ENCODE data around the gene CIB1.
"Not testable (repeated sequence)": the region's sequence is repeated elsewhere in the genome, so short reads cannot be mapped to it uniquely, and the experiment has no call there.

Gene CIB1

GRCh38 chr15:90191794-90192509, 41.8 kb downstream of the CIB1 start:
- peak in 1 of 2 donors; percentile 2 for DNase-seq

DNA sequence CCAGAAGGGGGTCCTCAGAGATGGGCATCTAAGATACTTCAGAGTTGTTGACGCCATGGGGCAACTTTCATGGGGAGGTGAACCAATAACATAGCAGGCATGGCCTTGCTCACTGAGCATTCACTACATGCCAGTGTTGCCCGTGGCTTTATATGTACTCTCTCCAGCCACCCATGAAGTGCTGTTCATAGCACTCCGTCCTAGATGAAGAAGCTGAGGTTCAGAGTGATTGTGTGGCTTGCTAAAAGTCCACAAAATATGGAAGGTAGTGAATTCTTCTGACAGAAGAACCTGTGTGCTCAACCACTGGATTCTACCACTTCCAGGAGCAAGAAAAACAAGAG, 42.4 kb downstream of the CIB1 start:
- no peak for DNase-seq

DNA sequence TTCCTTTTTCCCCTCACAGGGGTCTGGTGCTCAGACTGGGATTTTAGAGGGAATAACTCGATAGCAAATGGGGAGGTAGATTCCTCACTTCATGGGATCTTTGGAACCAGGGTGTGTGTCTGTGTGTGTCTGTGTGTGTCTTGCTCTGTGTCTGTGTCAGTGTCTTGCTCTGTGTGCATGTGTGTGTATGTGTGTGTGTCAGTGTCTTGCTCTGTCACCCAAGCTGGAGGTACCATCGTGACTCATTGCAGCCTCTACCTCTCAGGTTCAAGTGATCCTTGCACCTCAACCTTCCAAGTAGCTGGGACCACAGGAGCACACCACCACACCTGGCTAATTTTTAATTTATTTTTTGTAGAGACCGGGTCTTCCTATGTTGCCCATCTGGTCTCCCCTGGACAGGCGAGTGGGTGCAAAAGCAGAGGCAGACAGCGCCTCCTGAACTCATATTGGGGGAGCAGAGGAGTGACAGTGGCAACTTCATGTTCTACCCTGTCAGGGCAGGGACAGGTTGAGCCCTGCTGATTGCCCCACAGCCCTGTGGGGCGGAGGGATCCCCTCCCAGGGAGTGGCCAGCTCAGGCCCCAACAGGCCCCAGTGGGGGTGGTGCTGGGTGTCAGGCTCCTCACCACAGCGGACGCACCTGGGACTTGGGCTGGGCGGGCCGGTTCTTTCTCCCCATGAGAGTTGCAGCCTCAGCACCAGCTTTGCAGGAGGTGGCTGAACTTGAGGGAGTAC, 43.0 kb downstream of the CIB1 start:
- DNase-seq: no peak

GRCh38 chr15:90189781-90190467, 43.8 kb downstream of the CIB1 start:
- no peak for DNase-seq

DNA sequence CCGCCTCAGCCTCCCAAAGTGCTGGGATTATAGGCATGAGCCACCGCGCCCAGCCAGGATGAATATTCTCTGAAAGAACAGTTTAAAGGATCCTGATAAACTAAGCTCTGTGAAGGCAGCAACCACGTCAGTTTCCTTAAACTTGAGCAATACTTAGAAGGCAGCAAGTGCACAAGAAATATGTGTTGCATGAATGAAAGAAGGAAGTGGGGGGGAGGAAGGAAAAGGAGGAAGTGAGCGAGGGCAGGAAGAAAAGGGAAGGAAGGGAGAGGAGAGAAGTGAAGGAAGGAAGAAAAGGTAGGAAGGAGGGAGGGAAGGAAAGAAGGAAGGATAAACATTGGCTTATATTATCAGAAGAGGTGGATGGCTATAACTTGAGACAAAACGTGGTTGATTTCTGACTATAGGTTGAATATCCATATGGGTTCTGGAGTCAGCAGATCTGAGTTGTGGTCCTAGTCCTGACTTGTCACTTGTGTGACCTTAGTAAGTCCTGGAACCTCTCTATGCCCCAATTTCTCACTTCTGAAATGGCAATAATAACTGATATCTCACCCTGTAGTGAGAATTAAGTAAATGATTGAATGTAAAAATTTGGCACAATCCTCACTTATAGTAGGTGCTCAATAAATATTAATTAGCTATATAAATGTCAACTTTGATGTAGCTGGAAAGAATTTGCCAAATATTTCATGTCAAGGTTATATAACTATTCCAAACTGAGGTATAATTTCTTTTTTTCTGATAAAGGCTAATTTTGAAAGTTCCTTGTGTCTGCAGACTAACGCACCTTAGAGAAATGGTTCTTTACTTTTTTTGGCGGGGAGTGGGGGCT, 44.6 kb downstream of the CIB1 start:
- DNase-seq: peak in 1 of 2 donors; percentile 4

DNA sequence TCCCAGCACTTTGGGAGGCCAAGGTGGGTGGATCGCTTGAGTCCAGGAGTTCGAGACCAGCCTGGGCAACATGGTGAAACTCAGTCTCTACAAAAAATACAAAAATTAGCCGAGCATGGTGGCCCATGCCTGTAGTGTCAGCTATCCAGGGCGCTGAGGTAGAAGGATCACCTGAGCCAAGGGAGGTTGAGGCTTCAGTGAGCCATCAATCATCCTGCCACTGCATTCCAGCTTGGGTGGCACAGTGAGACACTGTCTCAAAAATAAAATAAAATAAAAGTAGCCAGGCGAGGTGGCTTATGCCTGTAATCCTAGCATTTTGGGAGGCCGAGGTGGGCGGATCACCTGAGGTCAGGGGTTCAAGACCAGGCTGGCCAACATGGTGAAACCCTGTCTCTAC, 45.7 kb downstream of the CIB1 start:
- DNase-seq: not testable (repeated sequence)

DNA sequence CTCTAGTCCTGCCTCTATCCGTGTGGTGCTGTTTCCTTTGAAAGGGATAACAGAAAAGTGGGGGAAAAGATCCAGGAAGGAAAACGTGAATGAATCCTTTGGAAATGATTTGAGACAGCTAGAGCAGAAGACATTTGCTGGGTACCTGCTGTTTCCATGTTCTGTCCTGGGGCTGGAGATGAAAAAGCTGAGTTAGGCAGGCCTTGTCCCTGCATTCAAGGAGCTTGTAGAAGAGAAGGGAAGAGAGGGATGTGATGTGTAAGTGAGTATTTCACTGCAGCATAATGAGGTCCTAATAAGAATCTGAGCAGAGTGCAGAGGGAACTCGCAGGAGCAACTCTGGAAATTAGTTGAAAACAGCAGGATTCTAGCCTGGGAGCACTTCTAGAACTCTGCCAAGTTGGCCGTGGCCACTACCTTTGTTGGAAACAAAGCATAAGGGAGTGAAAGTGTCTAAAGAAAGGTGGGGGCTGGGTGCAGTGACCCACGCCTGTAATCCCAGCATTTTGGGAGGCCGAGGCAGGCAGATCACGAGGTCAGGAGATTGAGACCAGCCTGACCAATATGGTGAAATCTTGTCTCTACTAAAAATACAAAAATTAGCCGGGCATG, 46.4 kb downstream of the CIB1 start:
- DNase-seq: no peak

DNA sequence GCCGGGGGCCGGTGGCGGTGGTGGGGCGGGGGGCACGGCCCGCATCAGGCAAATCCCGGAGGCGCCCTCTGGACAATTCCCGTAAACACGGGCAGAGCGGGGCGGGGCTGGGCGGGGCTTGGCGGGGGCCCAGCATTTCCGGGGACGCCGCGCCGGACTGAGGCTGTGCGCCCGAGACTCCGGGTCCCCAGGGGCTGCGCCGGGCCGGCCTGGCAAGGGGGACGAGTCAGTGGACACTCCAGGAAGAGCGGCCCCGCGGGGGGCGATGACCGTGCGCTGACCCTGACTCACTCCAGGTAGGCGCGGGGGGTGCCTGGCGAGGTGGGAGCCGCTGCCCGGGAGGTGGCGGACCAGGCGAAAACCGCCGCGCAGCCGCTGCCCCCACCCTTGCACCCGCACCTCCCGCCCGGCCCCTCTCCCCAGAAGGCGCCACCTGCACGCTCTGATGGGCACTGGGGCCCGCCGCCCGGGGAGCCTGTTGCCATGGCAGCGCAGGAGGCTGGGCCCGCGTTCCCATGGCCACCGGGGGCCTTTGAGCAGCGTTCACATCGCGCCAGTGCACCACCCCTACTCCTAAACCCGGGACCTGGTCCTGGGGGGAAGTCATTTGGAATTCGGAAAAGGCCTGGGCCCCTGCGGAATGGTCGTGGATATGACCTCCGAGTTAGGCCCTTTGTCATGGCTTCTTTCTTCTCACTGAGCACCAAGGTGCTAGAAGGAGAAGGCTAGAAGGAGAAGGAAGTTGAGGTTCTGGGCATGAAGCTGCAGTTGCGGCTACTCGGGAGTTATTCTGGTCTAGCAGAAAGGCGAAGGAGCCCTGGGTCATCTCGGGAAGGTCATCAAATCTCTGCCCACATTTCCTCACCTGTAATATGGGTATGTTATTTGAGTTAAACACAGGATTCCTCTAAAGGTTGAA, 48.7 kb downstream of the CIB1 start:
- DNase-seq: peak in 1 of 2 donors; percentile 58

DNA sequence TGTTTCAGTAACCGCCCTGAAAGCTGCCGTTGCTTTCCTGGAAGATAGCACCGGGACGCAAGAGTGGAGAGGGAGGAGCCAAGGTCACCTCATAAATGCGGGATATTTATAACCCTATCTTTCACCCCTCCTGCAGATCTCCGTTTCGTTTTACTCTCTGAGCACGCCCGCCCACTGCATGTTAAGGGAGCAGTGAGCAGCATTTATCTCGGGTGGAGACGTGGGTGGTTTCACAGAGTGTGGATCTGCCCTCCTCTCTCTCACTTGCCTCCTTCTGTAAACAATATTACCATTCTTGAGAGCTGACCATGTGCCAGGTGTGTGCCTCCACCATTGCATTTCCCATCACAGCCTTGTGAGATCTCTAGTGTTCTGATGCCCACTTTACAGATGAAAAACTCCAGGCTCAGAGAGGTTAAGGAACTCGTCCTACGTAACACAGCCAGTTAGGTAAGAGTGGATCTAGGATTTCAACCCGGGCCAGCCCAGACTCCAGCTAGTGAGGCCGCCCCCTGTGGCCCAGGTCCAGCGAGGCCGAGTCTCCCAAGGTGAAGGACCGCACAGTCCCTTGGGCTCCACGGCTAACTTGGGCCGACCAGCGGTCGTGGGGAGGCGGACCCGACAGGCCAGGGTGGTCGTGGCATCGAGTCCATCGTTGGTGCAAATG, 49.5 kb downstream of the CIB1 start:
- DNase-seq: no peak

DNA sequence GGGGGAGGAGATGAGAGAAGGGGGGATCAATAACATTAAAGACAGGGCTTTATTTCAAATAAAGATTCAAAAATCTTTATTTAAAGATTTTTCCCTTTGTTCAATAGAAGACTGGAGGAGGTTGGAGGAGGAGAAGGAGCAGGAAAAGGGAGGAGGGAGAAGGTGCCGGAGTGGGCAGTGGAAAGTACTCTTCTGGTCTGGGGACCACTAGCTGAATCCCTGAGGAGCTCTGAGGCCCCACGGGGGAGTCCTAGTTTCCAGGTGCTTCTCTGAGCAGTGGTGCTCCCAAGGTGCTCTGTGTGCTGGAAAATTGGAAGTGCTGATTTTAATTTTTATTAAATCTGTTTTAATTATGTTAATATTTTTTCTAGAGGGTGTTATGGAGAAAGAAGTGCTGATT, 52.0 kb downstream of the CIB1 start:
- DNase-seq: no peak
